ENCODE data around the gene EFEMP1.

DNA sequence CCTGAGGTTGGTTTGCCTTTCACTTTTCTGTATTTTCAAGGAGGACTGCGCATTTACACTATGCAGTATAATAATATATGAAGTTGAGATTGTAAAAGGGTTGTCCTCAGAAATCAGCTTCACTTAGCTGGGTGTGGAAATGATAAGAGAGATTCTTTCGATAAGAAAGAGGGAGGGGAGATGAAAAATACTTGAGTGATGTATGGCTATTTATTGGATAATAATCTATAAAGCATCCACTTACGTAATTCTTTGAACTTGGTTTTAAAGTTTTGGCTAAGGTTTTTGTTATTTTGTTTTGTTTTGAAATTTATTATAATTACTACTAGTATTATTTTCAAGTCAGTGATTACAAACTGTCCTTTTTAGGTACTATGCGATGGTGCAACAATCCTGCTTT lies 40.6 kb downstream of the EFEMP1 start:
- TF ChIP-seq MXI1 (IDR thresholded peaks at IDR 0.05; ENCODE audit: low read depth, low read length) (no peak), EZH2phosphoT487 (IDR thresholded peaks at IDR 0.05; ENCODE audit: borderline replicate concordance, low read depth) (no peak), FOXJ3 (CRISPR knock-in tag; IDR thresholded peaks at IDR 0.05) (no peak), MEF2A (IDR thresholded peaks at IDR 0.05; ENCODE audit: borderline replicate concordance, low read depth) (no peak), EP300 (IDR thresholded peaks at IDR 0.05; ENCODE audit: borderline replicate concordance in 1 of 2, low read depth in 1 of 2, low read length in 1 of 2) (no peak), GATA2 (CRISPR knock-in tag; IDR thresholded peaks at IDR 0.05) (no peak), RAD21 (IDR thresholded peaks at IDR 0.05; ENCODE audit: low read length) (no peak), JUND (IDR thresholded peaks at IDR 0.05) (no peak), POLR2AphosphoS5 (IDR thresholded peaks at IDR 0.05; ENCODE audit: low read depth, low read length) (no peak), TAF1 (IDR thresholded peaks at IDR 0.05; ENCODE audit: borderline replicate concordance, low read depth, low read length) (no peak)
- TF ChIP-seq, protein P1, sequence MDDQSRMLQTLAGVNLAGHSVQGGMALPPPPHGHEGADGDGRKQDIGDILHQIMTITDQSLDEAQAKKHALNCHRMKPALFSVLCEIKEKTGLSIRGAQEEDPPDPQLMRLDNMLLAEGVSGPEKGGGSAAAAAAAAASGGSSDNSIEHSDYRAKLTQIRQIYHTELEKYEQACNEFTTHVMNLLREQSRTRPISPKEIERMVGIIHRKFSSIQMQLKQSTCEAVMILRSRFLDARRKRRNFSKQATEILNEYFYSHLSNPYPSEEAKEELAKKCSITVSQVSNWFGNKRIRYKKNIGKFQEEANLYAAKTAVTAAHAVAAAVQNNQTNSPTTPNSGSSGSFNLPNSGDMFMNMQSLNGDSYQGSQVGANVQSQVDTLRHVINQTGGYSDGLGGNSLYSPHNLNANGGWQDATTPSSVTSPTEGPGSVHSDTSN (IDR thresholded peaks at IDR 0.05): no peak
- TF ChIP-seq, protein P2, sequence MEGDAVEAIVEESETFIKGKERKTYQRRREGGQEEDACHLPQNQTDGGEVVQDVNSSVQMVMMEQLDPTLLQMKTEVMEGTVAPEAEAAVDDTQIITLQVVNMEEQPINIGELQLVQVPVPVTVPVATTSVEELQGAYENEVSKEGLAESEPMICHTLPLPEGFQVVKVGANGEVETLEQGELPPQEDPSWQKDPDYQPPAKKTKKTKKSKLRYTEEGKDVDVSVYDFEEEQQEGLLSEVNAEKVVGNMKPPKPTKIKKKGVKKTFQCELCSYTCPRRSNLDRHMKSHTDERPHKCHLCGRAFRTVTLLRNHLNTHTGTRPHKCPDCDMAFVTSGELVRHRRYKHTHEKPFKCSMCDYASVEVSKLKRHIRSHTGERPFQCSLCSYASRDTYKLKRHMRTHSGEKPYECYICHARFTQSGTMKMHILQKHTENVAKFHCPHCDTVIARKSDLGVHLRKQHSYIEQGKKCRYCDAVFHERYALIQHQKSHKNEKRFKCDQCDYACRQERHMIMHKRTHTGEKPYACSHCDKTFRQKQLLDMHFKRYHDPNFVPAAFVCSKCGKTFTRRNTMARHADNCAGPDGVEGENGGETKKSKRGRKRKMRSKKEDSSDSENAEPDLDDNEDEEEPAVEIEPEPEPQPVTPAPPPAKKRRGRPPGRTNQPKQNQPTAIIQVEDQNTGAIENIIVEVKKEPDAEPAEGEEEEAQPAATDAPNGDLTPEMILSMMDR (IDR thresholded peaks at IDR 0.05): no peak
- TF ChIP-seq, protein P3, sequence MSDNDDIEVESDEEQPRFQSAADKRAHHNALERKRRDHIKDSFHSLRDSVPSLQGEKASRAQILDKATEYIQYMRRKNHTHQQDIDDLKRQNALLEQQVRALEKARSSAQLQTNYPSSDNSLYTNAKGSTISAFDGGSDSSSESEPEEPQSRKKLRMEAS (IDR thresholded peaks at IDR 0.05; ENCODE audit: low read depth): no peak

All from SK-N-SH (cell line).